Measurements from ENCODE around the gene TERB1.
A peak's percentile ranks its signal among the peaks of the same experiment; 100 is the strongest.

The TERB1 gene

DNA sequence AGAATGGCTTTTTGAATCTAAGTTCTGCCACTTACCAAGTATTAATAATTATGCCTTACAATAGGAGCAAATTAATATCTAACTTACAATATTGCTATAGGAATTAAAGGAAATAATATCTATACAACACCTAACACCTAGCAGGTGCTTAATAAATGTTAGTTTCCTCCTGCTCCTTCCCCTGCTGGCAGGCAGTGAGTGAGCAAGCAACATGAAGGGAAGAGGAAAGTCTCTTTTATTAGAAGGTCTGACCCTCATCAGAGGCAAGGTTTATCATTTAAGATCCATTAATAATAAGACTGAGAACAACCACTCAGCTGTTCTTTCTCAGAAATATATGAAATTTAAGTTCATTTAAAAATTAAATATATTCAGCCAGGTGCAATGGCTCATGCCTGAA lies 43.3 kb downstream of the TERB1 start:
- Histone ChIP-seq H3K4me2 (ENCODE audit: low read length) (no peak overlapping the region), H4K8ac (ENCODE audit: low read depth, low read length) (no peak overlapping the region), H2BK15ac (replicated peaks; ENCODE audit: low read depth) (no peak overlapping the region), H3K36me3 (ENCODE audit: control insufficient read depth, insufficient read depth, low read length) (no peaks in the 10 kb centered on the region), H2BK5ac (ENCODE audit: low read length) (no peak overlapping the region), H3K27ac (ENCODE audit: low read depth, low read length) (no peak overlapping the region), H3K4me3 (ENCODE audit: low read length) (no peak overlapping the region), H3K23ac (ENCODE audit: low read length) (no peak overlapping the region), H3K56ac (ENCODE audit: low read length) (no peak overlapping the region), H4K5ac (ENCODE audit: low read length) (no peak overlapping the region), H3K18ac (ENCODE audit: low read length) (no peak overlapping the region), H3K4ac (ENCODE audit: low read depth, low read length) (no peak overlapping the region), H3K79me1 (ENCODE audit: low read length) (no peaks in the 10 kb centered on the region), H3K9ac (ENCODE audit: low read length) (no peak overlapping the region), H3K4me1 (ENCODE audit: control insufficient read depth, low read depth, low read length) (no peaks in the 10 kb centered on the region), H2BK120ac (ENCODE audit: low read depth, low read length) (no peak overlapping the region), H2AK5ac (ENCODE audit: low read length) (no peak overlapping the region), H3K27me3 (ENCODE audit: insufficient read depth, low read length, poor library complexity) (no peaks in the 10 kb centered on the region), H3K79me2 (ENCODE audit: control insufficient read depth, insufficient read depth, low read length) (no peaks in the 10 kb centered on the region)
- no peak for DNase-seq

- no CpG with 5 or more reads among the region's 3 CpGs for WGBS (ENCODE audit: extremely low coverage, insufficient coverage, low lambda C conversion rate)
These were observed 46.6 kb downstream of the TERB1 start for GRCh38 chr16:66754819-66755218.

DNA sequence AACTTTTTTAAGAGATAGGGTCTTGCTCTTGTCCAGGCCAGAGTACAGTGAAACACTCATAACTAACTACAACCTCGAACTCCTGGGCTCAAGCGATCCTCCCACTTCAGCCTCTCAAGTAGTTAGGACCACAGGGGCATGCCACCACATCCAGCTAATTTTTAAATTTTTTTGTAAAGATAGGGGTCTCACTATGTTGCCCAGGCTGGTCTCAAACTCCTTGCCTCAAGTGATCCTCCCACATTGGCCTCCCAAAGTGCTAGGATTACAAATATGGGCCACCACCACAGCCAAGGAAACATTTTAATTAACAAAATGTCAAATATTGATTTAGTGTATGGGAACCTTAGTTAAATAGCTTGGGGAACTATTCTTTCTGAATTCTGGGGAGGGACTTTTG lies 47.2 kb downstream of the TERB1 start:
- Histone ChIP-seq H2BK15ac (replicated peaks; ENCODE audit: low read depth) (no peak overlapping the region), H4K5ac (ENCODE audit: low read length) (no peak overlapping the region), H3K23ac (ENCODE audit: low read length) (no peak overlapping the region), H3K27ac (ENCODE audit: low read depth, low read length) (no peak overlapping the region), H3K79me2 (ENCODE audit: control insufficient read depth, insufficient read depth, low read length) (peaks cover 20% of the 10 kb centered on the region), H3K79me1 (ENCODE audit: low read length) (peaks cover 13% of the 10 kb centered on the region), H3K4ac (ENCODE audit: low read depth, low read length) (no peak overlapping the region), H3K9ac (ENCODE audit: low read length) (no peak overlapping the region), H4K8ac (ENCODE audit: low read depth, low read length) (no peak overlapping the region), H2BK5ac (ENCODE audit: low read length) (no peak overlapping the region), H2AK5ac (ENCODE audit: low read length) (no peak overlapping the region), H3K18ac (ENCODE audit: low read length) (no peak overlapping the region), H3K56ac (ENCODE audit: low read length) (no peak overlapping the region), H3K36me3 (ENCODE audit: control insufficient read depth, insufficient read depth, low read length) (peaks cover under 1% of the 10 kb centered on the region), H3K4me3 (ENCODE audit: low read length) (no peak overlapping the region), H3K4me1 (ENCODE audit: control insufficient read depth, low read depth, low read length) (peaks cover 7% of the 10 kb centered on the region), H2BK120ac (ENCODE audit: low read depth, low read length) (no peak overlapping the region), H3K27me3 (ENCODE audit: insufficient read depth, low read length, poor library complexity) (no peaks in the 10 kb centered on the region), H3K4me2 (ENCODE audit: low read length) (no peak overlapping the region)
- DNase-seq = no peak
- no CpG with 5 or more reads among the region's 2 CpGs for WGBS (ENCODE audit: extremely low coverage, insufficient coverage, low lambda C conversion rate)

More at GRCh38 chr16:66754819-66755218, 46.6 kb downstream of the TERB1 start:
- Histone ChIP-seq H4K8ac (ENCODE audit: low read depth, low read length) (no peak overlapping the region), H3K4ac (ENCODE audit: low read depth, low read length) (no peak overlapping the region), H3K23ac (ENCODE audit: low read length) (no peak overlapping the region), H3K4me3 (ENCODE audit: low read length) (no peak overlapping the region), H2BK5ac (ENCODE audit: low read length) (no peak overlapping the region), H2BK15ac (replicated peaks; ENCODE audit: low read depth) (no peak overlapping the region), H3K4me1 (ENCODE audit: control insufficient read depth, low read depth, low read length) (peaks cover 7% of the 10 kb centered on the region), H3K27me3 (ENCODE audit: insufficient read depth, low read length, poor library complexity) (no peaks in the 10 kb centered on the region), H3K18ac (ENCODE audit: low read length) (no peak overlapping the region), H4K5ac (ENCODE audit: low read length) (no peak overlapping the region), H3K27ac (ENCODE audit: low read depth, low read length) (no peak overlapping the region), H3K4me2 (ENCODE audit: low read length) (no peak overlapping the region), H3K36me3 (ENCODE audit: control insufficient read depth, insufficient read depth, low read length) (no peaks in the 10 kb centered on the region), H3K79me2 (ENCODE audit: control insufficient read depth, insufficient read depth, low read length) (peaks cover 15% of the 10 kb centered on the region), H3K56ac (ENCODE audit: low read length) (no peak overlapping the region), H2AK5ac (ENCODE audit: low read length) (no peak overlapping the region), H3K79me1 (ENCODE audit: low read length) (peaks cover 11% of the 10 kb centered on the region), H3K9ac (ENCODE audit: low read length) (no peak overlapping the region), H2BK120ac (ENCODE audit: low read depth, low read length) (no peak overlapping the region)
- no peak for DNase-seq

DNA sequence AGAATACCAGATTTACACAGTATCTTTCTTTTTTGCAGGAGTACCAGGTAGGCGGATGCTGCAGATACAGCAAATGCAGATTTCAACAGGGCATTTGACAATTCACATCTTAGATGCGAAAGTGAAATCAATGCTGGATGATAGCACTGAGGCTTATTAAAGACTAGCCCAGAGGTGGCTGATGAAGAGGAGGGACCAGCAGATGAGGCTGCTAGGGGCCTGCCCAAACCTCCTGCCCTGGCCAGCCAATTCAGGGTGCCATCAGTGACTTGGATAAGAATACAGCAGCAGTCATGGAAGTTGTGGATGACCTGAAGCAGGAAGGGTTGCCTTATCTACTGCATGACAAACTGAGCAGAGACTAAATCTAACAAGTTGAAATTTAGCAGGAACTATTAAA lies 48.4 kb downstream of the TERB1 start:
- no peaks in the 10 kb centered on the region for H3K27me3 ChIP-seq (ENCODE audit: insufficient read depth, low read length, poor library complexity)
- no peak overlapping the region for H2BK5ac ChIP-seq (ENCODE audit: low read length)
- no peak overlapping the region for H4K8ac ChIP-seq (ENCODE audit: low read depth, low read length)
- H3K27ac ChIP-seq (ENCODE audit: low read depth, low read length) = no peak overlapping the region
- H3K4me2 ChIP-seq (ENCODE audit: low read length) = no peak overlapping the region
- no peak overlapping the region for H2BK120ac ChIP-seq (ENCODE audit: low read depth, low read length)
- no peak for DNase-seq
- H3K79me1 ChIP-seq (ENCODE audit: low read length) = peaks cover 19% of the 10 kb centered on the region
- H3K4ac ChIP-seq (ENCODE audit: low read depth, low read length) = no peak overlapping the region
- no peak overlapping the region for H3K23ac ChIP-seq (ENCODE audit: low read length)
- H2BK15ac ChIP-seq (replicated peaks; ENCODE audit: low read depth) = no peak overlapping the region
- no peak overlapping the region for H3K4me3 ChIP-seq (ENCODE audit: low read length)
- peaks cover 6% of the 10 kb centered on the region for H3K36me3 ChIP-seq (ENCODE audit: control insufficient read depth, insufficient read depth, low read length)
- H3K79me2 ChIP-seq (ENCODE audit: control insufficient read depth, insufficient read depth, low read length) = peaks cover 29% of the 10 kb centered on the region
- no peak overlapping the region for H3K56ac ChIP-seq (ENCODE audit: low read length)
- H4K5ac ChIP-seq (ENCODE audit: low read length) = no peak overlapping the region
- no peak overlapping the region for H3K18ac ChIP-seq (ENCODE audit: low read length)
- WGBS (ENCODE audit: extremely low coverage, insufficient coverage, low lambda C conversion rate) = no CpG with 5 or more reads among the region's 2 CpGs
- H2AK5ac ChIP-seq (ENCODE audit: low read length) = no peak overlapping the region
- peaks cover 7% of the 10 kb centered on the region for H3K4me1 ChIP-seq (ENCODE audit: control insufficient read depth, low read depth, low read length)
- H3K9ac ChIP-seq (ENCODE audit: low read length) = no peak overlapping the region

- Histone ChIP-seq H3K4me2 (ENCODE audit: low read length) (no peak overlapping the region), H3K79me2 (ENCODE audit: control insufficient read depth, insufficient read depth, low read length) (peaks cover 29% of the 10 kb centered on the region), H3K27me3 (ENCODE audit: insufficient read depth, low read length, poor library complexity) (no peaks in the 10 kb centered on the region), H3K36me3 (ENCODE audit: control insufficient read depth, insufficient read depth, low read length) (peaks cover 6% of the 10 kb centered on the region), H3K4me3 (ENCODE audit: low read length) (no peak overlapping the region), H4K5ac (ENCODE audit: low read length) (no peak overlapping the region), H3K23ac (ENCODE audit: low read length) (no peak overlapping the region), H3K27ac (ENCODE audit: low read depth, low read length) (no peak overlapping the region), H3K79me1 (ENCODE audit: low read length) (peaks cover 19% of the 10 kb centered on the region), H2BK5ac (ENCODE audit: low read length) (no peak overlapping the region), H3K4ac (ENCODE audit: low read depth, low read length) (no peak overlapping the region), H3K4me1 (ENCODE audit: control insufficient read depth, low read depth, low read length) (peaks cover 7% of the 10 kb centered on the region), H2BK15ac (replicated peaks; ENCODE audit: low read depth) (no peak overlapping the region), H3K18ac (ENCODE audit: low read length) (no peak overlapping the region), H3K56ac (ENCODE audit: low read length) (no peak overlapping the region), H3K9ac (ENCODE audit: low read length) (no peak overlapping the region), H2BK120ac (ENCODE audit: low read depth, low read length) (no peak overlapping the region), H4K8ac (ENCODE audit: low read depth, low read length) (no peak overlapping the region), H2AK5ac (ENCODE audit: low read length) (no peak overlapping the region)
- no peak for DNase-seq
- no CpG with 5 or more reads among the region's 6 CpGs for WGBS (ENCODE audit: extremely low coverage, insufficient coverage, low lambda C conversion rate)
These were observed 49.0 kb downstream of the TERB1 start for GRCh38 chr16:66752379-66752778.

GRCh38 chr16:66751992-66752322 lies 49.4 kb downstream of the TERB1 start:
- H2AK5ac ChIP-seq (ENCODE audit: low read length) = no peak overlapping the region
- peaks cover 7% of the 10 kb centered on the region for H3K4me1 ChIP-seq (ENCODE audit: control insufficient read depth, low read depth, low read length)
- peaks cover 31% of the 10 kb centered on the region for H3K79me2 ChIP-seq (ENCODE audit: control insufficient read depth, insufficient read depth, low read length)
- peak overlapping the region; percentile 36 for H3K9ac ChIP-seq (ENCODE audit: low read length)
- H3K79me1 ChIP-seq (ENCODE audit: low read length) = peaks cover 19% of the 10 kb centered on the region
- H2BK120ac ChIP-seq (ENCODE audit: low read depth, low read length) = no peak overlapping the region
- H3K23ac ChIP-seq (ENCODE audit: low read length) = no peak overlapping the region
- no CpG with 5 or more reads among the region's 3 CpGs for WGBS (ENCODE audit: extremely low coverage, insufficient coverage, low lambda C conversion rate)
- no peak overlapping the region for H2BK5ac ChIP-seq (ENCODE audit: low read length)
- peak overlapping the region; percentile 13 for H3K4me2 ChIP-seq (ENCODE audit: low read length)
- H3K4me3 ChIP-seq (ENCODE audit: low read length) = no peak overlapping the region
- no peak overlapping the region for H2BK15ac ChIP-seq (replicated peaks; ENCODE audit: low read depth)
- peak overlapping the region; percentile 60 for H3K56ac ChIP-seq (ENCODE audit: low read length)
- no peaks in the 10 kb centered on the region for H3K27me3 ChIP-seq (ENCODE audit: insufficient read depth, low read length, poor library complexity)
- H4K8ac ChIP-seq (ENCODE audit: low read depth, low read length) = no peak overlapping the region
- no peak for DNase-seq
- no peak overlapping the region for H3K4ac ChIP-seq (ENCODE audit: low read depth, low read length)
- H3K27ac ChIP-seq (ENCODE audit: low read depth, low read length) = no peak overlapping the region
- no peak overlapping the region for H3K18ac ChIP-seq (ENCODE audit: low read length)
- H4K5ac ChIP-seq (ENCODE audit: low read length) = peak overlapping the region; percentile 95
- peaks cover 6% of the 10 kb centered on the region for H3K36me3 ChIP-seq (ENCODE audit: control insufficient read depth, insufficient read depth, low read length)
